SK-N-SH (cell line): ENCODE results near the gene ST8SIA4. TPM values are rescaled to one million over a fixed set of nuclear protein-coding genes. Genes with fewer than 3 reads are reported as not detected.

Experiments
- CTCF ChIA-PET: fragments of 300-600, 350-600 bp; formaldehyde crosslinking; extraction: SDS; loops from one replicate; lab custom pipeline; 2021; lab: Yijun Ruan, JAX
- POLR2A ChIA-PET: fragments of 350-600 bp; sonication (Branson Sonifier 250); formaldehyde crosslinking; extraction: SDS; loops from one replicate; lab custom pipeline; 2020; ENCODE audit warnings: antibody characterized with exemption, inconsistent platforms; lab: Yijun Ruan, JAX
- DNase-seq: peaks from one replicate; pipeline ENCODE4 v3.0.0; 2012
- H2AFZ ChIP-seq: fragments of 200-600 bp; sonication (generic); 2 replicates; pipeline ENCODE4 v1.8.1; 2016; ENCODE audit warnings: antibody characterized with exemption, mild to moderate bottlenecking, low read depth
- H3F3A ChIP-seq: fragments of 200-600 bp; sonication (generic); replicated peaks from 2 replicates; pipeline ENCODE3; 2016; ENCODE audit warnings: antibody characterized with exemption, mild to moderate bottlenecking; ENCODE audit not compliant: insufficient read depth
- H3K27ac ChIP-seq, 2 experiments: fragments of 200-500 bp in 1 of 2; fragments of 200-600 bp in 1 of 2; sonication (Bioruptor generic) in 1 of 2; sonication (generic), shearing (Covaris generic) in 1 of 2; 2 replicates each; pipeline versions ENCODE4 v1.5.1 to v1.6.1; 2014 to 2016; ENCODE audit warnings: low read depth in 2 of 2, inconsistent platforms in 1 of 2, low read length in 1 of 2, mild to moderate bottlenecking in 1 of 2, mixed read lengths in 1 of 2
- H3K27me3 ChIP-seq: fragments of 200-600 bp; sonication (generic), shearing (Covaris generic); 2 replicates; pipeline ENCODE4 v1.6.1; 2016; ENCODE audit warnings: mixed run types; ENCODE audit not compliant: insufficient read depth
- H3K36me3 ChIP-seq, 2 experiments: fragments of 200-500 bp in 1 of 2; fragments of 200-600 bp in 1 of 2; sonication (Bioruptor generic) in 1 of 2; sonication (generic) in 1 of 2; replicated peaks in 1 of 2; 2 replicates each; pipeline versions ENCODE3 to v1.5.1; 2014 to 2016; ENCODE audit warnings: low read length in 1 of 2, mild to moderate bottlenecking in 1 of 2; ENCODE audit not compliant: insufficient read depth in 2 of 2, control insufficient read depth in 1 of 2
- H3K4me1 ChIP-seq, 2 experiments: fragments of 200-500 bp in 1 of 2; fragments of 200-600 bp in 1 of 2; sonication (Bioruptor generic) in 1 of 2; sonication (generic), shearing (Covaris generic) in 1 of 2; 2 replicates each; pipeline versions ENCODE4 v1.5.1 to v1.6.1; 2014 to 2016; ENCODE audit warnings: low read depth in 1 of 2, low read length in 1 of 2, mixed run types in 1 of 2; ENCODE audit not compliant: insufficient read depth in 2 of 2, control insufficient read depth in 1 of 2
- H3K4me2 ChIP-seq: fragments of 200-600 bp; sonication (generic), shearing (Covaris generic); 2 replicates; pipeline ENCODE4 v1.6.1; 2017; ENCODE audit warnings: mixed run types
- H3K4me3 ChIP-seq, 2 experiments: fragments of 200-500 bp in 1 of 2; fragments of 200-600 bp in 1 of 2; sonication (Bioruptor generic) in 1 of 2; sonication (generic), shearing (Covaris generic) in 1 of 2; 2 replicates each; pipeline versions ENCODE4 v1.5.1 to v1.8.1; 2014 to 2016; ENCODE audit warnings: low read depth in 2 of 2, inconsistent platforms in 1 of 2, low read length in 1 of 2, mild to moderate bottlenecking in 1 of 2, mixed read lengths in 1 of 2, moderate library complexity in 1 of 2
- H3K79me2 ChIP-seq: fragments of 200-600 bp; sonication (generic); 2 replicates; pipeline ENCODE4 v1.8.1; 2017; ENCODE audit warnings: mild to moderate bottlenecking; ENCODE audit not compliant: insufficient read depth
- H3K9ac ChIP-seq: fragments of 200-600 bp; sonication (generic); 2 replicates; pipeline ENCODE4 v1.6.1; 2017; ENCODE audit warnings: mixed run types
- H3K9me2 ChIP-seq: fragments of 200-600 bp; sonication (generic); 2 replicates; pipeline ENCODE4 v1.6.1; 2017; ENCODE audit warnings: mixed run types
- H3K9me3 ChIP-seq: fragments of 200-600 bp; sonication (generic); 2 replicates; pipeline ENCODE4 v1.6.1; 2017; ENCODE audit warnings: mixed run types, mild to moderate bottlenecking, moderate library complexity
- H4K20me1 ChIP-seq: fragments of 200-600 bp; sonication (generic); 2 replicates; pipeline ENCODE4 v1.6.1; 2017; ENCODE audit warnings: mild to moderate bottlenecking, mixed run types; ENCODE audit not compliant: insufficient read depth
- EP300 ChIP-seq, 2 experiments: IDR thresholded peaks; 2 replicates each; pipeline versions ENCODE4 v1.4.0 to v1.6.1; 2012; ENCODE audit warnings: borderline replicate concordance in 1 of 2, low read depth in 1 of 2, low read length in 1 of 2
- EZH2phosphoT487 ChIP-seq: fragments of 200-600 bp; sonication (generic); IDR thresholded peaks from 2 replicates; pipeline ENCODE4 v1.6.1; 2017; ENCODE audit warnings: low read depth, mixed run types, mild to moderate bottlenecking, antibody characterized with exemption, moderate library complexity, borderline replicate concordance
- FOXJ3 ChIP-seq: sonication (generic); formaldehyde crosslinking; IDR thresholded peaks from 2 replicates; pipeline ENCODE4 v1.5.1; 2020; ENCODE audit warnings: mild to moderate bottlenecking, missing genetic modification reagents
- FOXM1 ChIP-seq: IDR thresholded peaks from 2 replicates; pipeline ENCODE4 v1.4.0; 2012; ENCODE audit warnings: low read depth, mild to moderate bottlenecking
- MEF2A ChIP-seq: IDR thresholded peaks from 2 replicates; pipeline ENCODE4 v1.4.0; 2012; ENCODE audit warnings: low read depth, borderline replicate concordance
- RCOR1 ChIP-seq: fragments of 150-350 bp; IDR thresholded peaks from 2 replicates; pipeline ENCODE4 v1.6.1; 2017; ENCODE audit warnings: antibody characterized with exemption, low read length
- RXRA ChIP-seq: IDR thresholded peaks from 2 replicates; pipeline ENCODE4 v1.4.0; 2012; ENCODE audit warnings: low read depth, mild to moderate bottlenecking, borderline replicate concordance
- SIN3A ChIP-seq: IDR thresholded peaks from 2 replicates; pipeline ENCODE4 v1.6.1; 2012; ENCODE audit warnings: low read depth, mild to moderate bottlenecking, low read length, moderate library complexity, borderline replicate concordance
- TCF12 ChIP-seq: IDR thresholded peaks from 2 replicates; pipeline ENCODE4 v1.4.0; 2012
- YY1 ChIP-seq: IDR thresholded peaks from 2 replicates; pipeline ENCODE4 v1.4.0; 2012; ENCODE audit warnings: low read depth, mild to moderate bottlenecking
- WGBS: methylation state at CpG from one replicate; pipeline ENCODE4 v1.1.6; 2017; ENCODE audit warnings: low lambda C conversion rate; 5-methylcytosine and 5-hydroxymethylcytosine counted together
- polyA plus RNA-seq, 3 experiments: library from polyadenylated mRNA; depleted of rRNA; stranded (reverse); fragments of >200 nt; gene quantifications; 2 replicates each; pipeline ENCODE4 v1.2.3, GENCODE V29; 2012
- TF ChIP-seq, protein P1 (sequence below): IDR thresholded peaks from 2 replicates; pipeline ENCODE4 v1.4.0; 2012; ENCODE audit warnings: low read depth, borderline replicate concordance
- TF ChIP-seq, protein P2 (sequence below): IDR thresholded peaks from 2 replicates; pipeline ENCODE4 v1.6.1; 2012; ENCODE audit warnings: mild to moderate bottlenecking, low read depth, low read length, moderate library complexity
- TF ChIP-seq, protein P3 (sequence below): IDR thresholded peaks from 2 replicates; pipeline ENCODE4 v1.4.0; 2012; ENCODE audit warnings: low read depth, borderline replicate concordance
- TF ChIP-seq, protein P4 (sequence below): fragments of 200-600 bp; sonication (generic); IDR thresholded peaks from 2 replicates; pipeline ENCODE4 v1.6.1; 2017; ENCODE audit warnings: antibody characterized with exemption, mild to moderate bottlenecking, moderate library complexity
- TF ChIP-seq, protein P5 (sequence below): fragments of 150-350 bp; IDR thresholded peaks from 2 replicates; pipeline ENCODE4 v1.6.1; 2017; ENCODE audit warnings: antibody characterized with exemption, low read length, low read depth, borderline replicate concordance

Gene ST8SIA4
- polyA plus RNA-seq, 1 of the 3 experiments (the other 2 are of a cell fraction) = 0.02 TPM

DNA sequence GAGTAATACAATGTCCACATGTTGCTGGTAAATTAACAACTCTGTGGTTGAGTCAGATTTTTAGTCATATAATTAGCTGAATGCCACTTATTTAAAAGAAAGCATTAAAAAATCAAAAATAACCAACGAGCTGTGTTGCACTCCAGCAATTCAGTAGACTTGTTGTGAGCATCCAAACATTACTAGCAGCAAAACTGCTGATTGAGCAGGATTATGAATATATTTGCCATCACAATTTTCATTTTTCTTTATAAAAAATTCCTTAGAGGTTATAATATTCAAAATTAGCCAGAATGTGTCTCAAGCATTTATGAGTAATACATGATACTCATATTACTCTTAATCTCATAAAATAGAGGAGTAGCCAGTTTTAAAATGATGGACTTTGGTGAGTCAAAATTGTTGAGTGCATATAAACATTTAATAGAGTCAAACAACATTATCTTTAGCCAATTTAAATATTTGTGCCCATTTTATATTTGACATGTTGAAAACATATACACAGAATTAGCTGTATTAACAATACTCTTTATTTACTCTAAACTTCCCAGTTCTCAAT, 44.0 kb downstream of the ST8SIA4 start:
- H2AFZ ChIP-seq = no peak overlapping the region
- H3K27ac ChIP-seq = no peak overlapping the region
- no peaks in the 10 kb centered on the region for H3K79me2 ChIP-seq
- H4K20me1 ChIP-seq = no peaks in the 10 kb centered on the region
- no peaks in the 10 kb centered on the region for H3F3A ChIP-seq
- H3K4me2 ChIP-seq = no peak overlapping the region
- TF ChIP-seq RXRA (no peak), EZH2phosphoT487 (no peak), YY1 (no peak), TCF12 (no peak), EP300 (IDR thresholded peaks at IDR 0.05; ENCODE audit: borderline replicate concordance in 1 of 2, low read depth in 1 of 2, low read length in 1 of 2) (no peak), RCOR1 (no peak), FOXJ3 (CRISPR knock-in tag) (no peak), MEF2A (no peak), SIN3A (no peak), FOXM1 (no peak)
- TF ChIP-seq, protein P1, sequence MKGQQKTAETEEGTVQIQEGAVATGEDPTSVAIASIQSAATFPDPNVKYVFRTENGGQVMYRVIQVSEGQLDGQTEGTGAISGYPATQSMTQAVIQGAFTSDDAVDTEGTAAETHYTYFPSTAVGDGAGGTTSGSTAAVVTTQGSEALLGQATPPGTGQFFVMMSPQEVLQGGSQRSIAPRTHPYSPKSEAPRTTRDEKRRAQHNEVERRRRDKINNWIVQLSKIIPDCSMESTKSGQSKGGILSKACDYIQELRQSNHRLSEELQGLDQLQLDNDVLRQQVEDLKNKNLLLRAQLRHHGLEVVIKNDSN = no peak
- TF ChIP-seq, protein P2, sequence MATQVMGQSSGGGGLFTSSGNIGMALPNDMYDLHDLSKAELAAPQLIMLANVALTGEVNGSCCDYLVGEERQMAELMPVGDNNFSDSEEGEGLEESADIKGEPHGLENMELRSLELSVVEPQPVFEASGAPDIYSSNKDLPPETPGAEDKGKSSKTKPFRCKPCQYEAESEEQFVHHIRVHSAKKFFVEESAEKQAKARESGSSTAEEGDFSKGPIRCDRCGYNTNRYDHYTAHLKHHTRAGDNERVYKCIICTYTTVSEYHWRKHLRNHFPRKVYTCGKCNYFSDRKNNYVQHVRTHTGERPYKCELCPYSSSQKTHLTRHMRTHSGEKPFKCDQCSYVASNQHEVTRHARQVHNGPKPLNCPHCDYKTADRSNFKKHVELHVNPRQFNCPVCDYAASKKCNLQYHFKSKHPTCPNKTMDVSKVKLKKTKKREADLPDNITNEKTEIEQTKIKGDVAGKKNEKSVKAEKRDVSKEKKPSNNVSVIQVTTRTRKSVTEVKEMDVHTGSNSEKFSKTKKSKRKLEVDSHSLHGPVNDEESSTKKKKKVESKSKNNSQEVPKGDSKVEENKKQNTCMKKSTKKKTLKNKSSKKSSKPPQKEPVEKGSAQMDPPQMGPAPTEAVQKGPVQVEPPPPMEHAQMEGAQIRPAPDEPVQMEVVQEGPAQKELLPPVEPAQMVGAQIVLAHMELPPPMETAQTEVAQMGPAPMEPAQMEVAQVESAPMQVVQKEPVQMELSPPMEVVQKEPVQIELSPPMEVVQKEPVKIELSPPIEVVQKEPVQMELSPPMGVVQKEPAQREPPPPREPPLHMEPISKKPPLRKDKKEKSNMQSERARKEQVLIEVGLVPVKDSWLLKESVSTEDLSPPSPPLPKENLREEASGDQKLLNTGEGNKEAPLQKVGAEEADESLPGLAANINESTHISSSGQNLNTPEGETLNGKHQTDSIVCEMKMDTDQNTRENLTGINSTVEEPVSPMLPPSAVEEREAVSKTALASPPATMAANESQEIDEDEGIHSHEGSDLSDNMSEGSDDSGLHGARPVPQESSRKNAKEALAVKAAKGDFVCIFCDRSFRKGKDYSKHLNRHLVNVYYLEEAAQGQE = no peak
- TF ChIP-seq, protein P3, sequence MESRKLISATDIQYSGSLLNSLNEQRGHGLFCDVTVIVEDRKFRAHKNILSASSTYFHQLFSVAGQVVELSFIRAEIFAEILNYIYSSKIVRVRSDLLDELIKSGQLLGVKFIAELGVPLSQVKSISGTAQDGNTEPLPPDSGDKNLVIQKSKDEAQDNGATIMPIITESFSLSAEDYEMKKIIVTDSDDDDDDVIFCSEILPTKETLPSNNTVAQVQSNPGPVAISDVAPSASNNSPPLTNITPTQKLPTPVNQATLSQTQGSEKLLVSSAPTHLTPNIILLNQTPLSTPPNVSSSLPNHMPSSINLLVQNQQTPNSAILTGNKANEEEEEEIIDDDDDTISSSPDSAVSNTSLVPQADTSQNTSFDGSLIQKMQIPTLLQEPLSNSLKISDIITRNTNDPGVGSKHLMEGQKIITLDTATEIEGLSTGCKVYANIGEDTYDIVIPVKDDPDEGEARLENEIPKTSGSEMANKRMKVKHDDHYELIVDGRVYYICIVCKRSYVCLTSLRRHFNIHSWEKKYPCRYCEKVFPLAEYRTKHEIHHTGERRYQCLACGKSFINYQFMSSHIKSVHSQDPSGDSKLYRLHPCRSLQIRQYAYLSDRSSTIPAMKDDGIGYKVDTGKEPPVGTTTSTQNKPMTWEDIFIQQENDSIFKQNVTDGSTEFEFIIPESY = no peak
- TF ChIP-seq, protein P4, sequence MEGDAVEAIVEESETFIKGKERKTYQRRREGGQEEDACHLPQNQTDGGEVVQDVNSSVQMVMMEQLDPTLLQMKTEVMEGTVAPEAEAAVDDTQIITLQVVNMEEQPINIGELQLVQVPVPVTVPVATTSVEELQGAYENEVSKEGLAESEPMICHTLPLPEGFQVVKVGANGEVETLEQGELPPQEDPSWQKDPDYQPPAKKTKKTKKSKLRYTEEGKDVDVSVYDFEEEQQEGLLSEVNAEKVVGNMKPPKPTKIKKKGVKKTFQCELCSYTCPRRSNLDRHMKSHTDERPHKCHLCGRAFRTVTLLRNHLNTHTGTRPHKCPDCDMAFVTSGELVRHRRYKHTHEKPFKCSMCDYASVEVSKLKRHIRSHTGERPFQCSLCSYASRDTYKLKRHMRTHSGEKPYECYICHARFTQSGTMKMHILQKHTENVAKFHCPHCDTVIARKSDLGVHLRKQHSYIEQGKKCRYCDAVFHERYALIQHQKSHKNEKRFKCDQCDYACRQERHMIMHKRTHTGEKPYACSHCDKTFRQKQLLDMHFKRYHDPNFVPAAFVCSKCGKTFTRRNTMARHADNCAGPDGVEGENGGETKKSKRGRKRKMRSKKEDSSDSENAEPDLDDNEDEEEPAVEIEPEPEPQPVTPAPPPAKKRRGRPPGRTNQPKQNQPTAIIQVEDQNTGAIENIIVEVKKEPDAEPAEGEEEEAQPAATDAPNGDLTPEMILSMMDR = no peak
- TF ChIP-seq, protein P5, sequence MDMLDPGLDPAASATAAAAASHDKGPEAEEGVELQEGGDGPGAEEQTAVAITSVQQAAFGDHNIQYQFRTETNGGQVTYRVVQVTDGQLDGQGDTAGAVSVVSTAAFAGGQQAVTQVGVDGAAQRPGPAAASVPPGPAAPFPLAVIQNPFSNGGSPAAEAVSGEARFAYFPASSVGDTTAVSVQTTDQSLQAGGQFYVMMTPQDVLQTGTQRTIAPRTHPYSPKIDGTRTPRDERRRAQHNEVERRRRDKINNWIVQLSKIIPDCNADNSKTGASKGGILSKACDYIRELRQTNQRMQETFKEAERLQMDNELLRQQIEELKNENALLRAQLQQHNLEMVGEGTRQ = no peak
- H3K9me2 ChIP-seq = no peaks in the 10 kb centered on the region
- no peak overlapping the region for H3K9ac ChIP-seq
- ChIA-PET POLR2A (no interaction called here), CTCF (interaction anchor here (1.9 kb wide), 1 partner anchor 17 kb away, joined by 4 read pairs; no protein-coding TSS in a partner anchor)
- no peaks in the 10 kb centered on the region for H3K9me3 ChIP-seq
- 9% methylated on average over 1 of the region's 1 CpG for WGBS
- H3K27me3 ChIP-seq = no peaks in the 10 kb centered on the region
- no peak overlapping the region for H3K4me3 ChIP-seq
- H3K4me1 ChIP-seq = no peaks in the 10 kb centered on the region
- DNase-seq = no peak
- no peaks in the 10 kb centered on the region for H3K36me3 ChIP-seq
